ENCODE data around the gene HTR6.
"Not testable (repeated sequence)": the region's sequence is repeated elsewhere in the genome, so short reads cannot be mapped to it uniquely, and the experiment has no call there.

Gene HTR6

GRCh38 chr1:19637606-19638005 is 27.1 kb upstream of the HTR6 start:
- DNase-seq (ENCODE audit: low read depth in 2 of 2, low spot score in 1 of 2), result no peak

- not testable (repeated sequence) for DNase-seq (ENCODE audit: low read depth in 2 of 2, low spot score in 1 of 2)
Observed at GRCh38 chr1:19639228-19639627, 25.4 kb upstream of the HTR6 start.

GRCh38 chr1:19639999-19640362 is 24.7 kb upstream of the HTR6 start:
- DNase-seq (ENCODE audit: low read depth in 2 of 2, low spot score in 1 of 2), result no peak

- no peak for DNase-seq (ENCODE audit: low read depth in 2 of 2, low spot score in 1 of 2)
Observed at GRCh38 chr1:19640363-19641316, 24.0 kb upstream of the HTR6 start.

- DNase-seq (ENCODE audit: low read depth in 2 of 2, low spot score in 1 of 2), result no peak
Observed at GRCh38 chr1:19643121-19643520, 21.6 kb upstream of the HTR6 start.

GRCh38 chr1:19643602-19644394 is 20.9 kb upstream of the HTR6 start, which contains the start of gene NBL1:
NBL1 (plus strand) TSS chr1:19644311; CDS start chr1:19655031, 10,720 bp downstream.
- peak in 1 of 2 donors; percentile 44 for DNase-seq (ENCODE audit: low read depth in 2 of 2, low spot score in 1 of 2)

GRCh38 chr1:19644395-19644680 is 20.3 kb upstream of the HTR6 start:
- DNase-seq (ENCODE audit: low read depth in 2 of 2, low spot score in 1 of 2), result no peak

- DNase-seq (ENCODE audit: low read depth in 2 of 2, low spot score in 1 of 2), result peak in 1 of 2 donors; percentile 24
Observed at GRCh38 chr1:19644681-19645410, 19.8 kb upstream of the HTR6 start.

GRCh38 chr1:19645411-19646251 is 19.0 kb upstream of the HTR6 start:
- DNase-seq (ENCODE audit: low read depth in 2 of 2, low spot score in 1 of 2), result no peak

GRCh38 chr1:19646377-19647319 is 18.0 kb upstream of the HTR6 start:
- no peak for DNase-seq (ENCODE audit: low read depth in 2 of 2, low spot score in 1 of 2)

- no peak for DNase-seq (ENCODE audit: low read depth in 2 of 2, low spot score in 1 of 2)
Observed at GRCh38 chr1:19647643-19648042, 17.0 kb upstream of the HTR6 start.

- DNase-seq (ENCODE audit: low read depth in 2 of 2, low spot score in 1 of 2), result no peak
Observed at GRCh38 chr1:19648239-19648638, 16.4 kb upstream of the HTR6 start.

- DNase-seq (ENCODE audit: low read depth in 2 of 2, low spot score in 1 of 2), result no peak
Observed at GRCh38 chr1:19648689-19649088, 16.0 kb upstream of the HTR6 start.

GRCh38 chr1:19650416-19651140 is 14.1 kb upstream of the HTR6 start:
- DNase-seq (ENCODE audit: low read depth in 2 of 2, low spot score in 1 of 2), result no peak

GRCh38 chr1:19651141-19651737 is 13.4 kb upstream of the HTR6 start:
- no peak for DNase-seq (ENCODE audit: low read depth in 2 of 2, low spot score in 1 of 2)

- DNase-seq (ENCODE audit: low read depth in 2 of 2, low spot score in 1 of 2), result no peak
Observed at GRCh38 chr1:19654386-19654785, 10.3 kb upstream of the HTR6 start.

GRCh38 chr1:19654886-19655717 is 9.6 kb upstream of the HTR6 start:
- DNase-seq (ENCODE audit: low read depth in 2 of 2, low spot score in 1 of 2), result no peak

- DNase-seq (ENCODE audit: low read depth in 2 of 2, low spot score in 1 of 2), result no peak
Observed at GRCh38 chr1:19655718-19656080, 9.0 kb upstream of the HTR6 start.

Measured in stimulated activated CD8-positive, alpha-beta memory T cell treated with anti-CD3 and anti-CD28 coated beads, Interleukin-4, amount 100 ng/mL, for 1 hour (primary cell).